HG02759 (cell line): ENCODE measurements around the gene JAKMIP3.

ENCODE experiments used
- ATAC-seq: cut with Tn5 transposase; IDR thresholded peaks from one replicate; pipeline ENCODE4 v1.9.1; 2021; ENCODE audit warnings: mild to moderate bottlenecking, moderate library complexity; ENCODE audit not compliant: unreplicated experiment

The JAKMIP3 gene

GRCh38 chr10:132043861-132044695, 21.7 kb upstream of the JAKMIP3 start:
- ATAC-seq: no peak

- ATAC-seq: no peak
Measured at GRCh38 chr10:132044803-132045202, 20.9 kb upstream of the JAKMIP3 start.

GRCh38 chr10:132045324-132045723, 20.4 kb upstream of the JAKMIP3 start:
- no peak for ATAC-seq

GRCh38 chr10:132047575-132048293, 18.0 kb upstream of the JAKMIP3 start:
- no peak for ATAC-seq

GRCh38 chr10:132048294-132048667, 17.5 kb upstream of the JAKMIP3 start:
- ATAC-seq: no peak

- no peak for ATAC-seq
Measured at GRCh38 chr10:132050191-132050590, 15.6 kb upstream of the JAKMIP3 start.

GRCh38 chr10:132052124-132052523, 13.6 kb upstream of the JAKMIP3 start:
- ATAC-seq: no peak

GRCh38 chr10:132054564-132054963, 11.2 kb upstream of the JAKMIP3 start:
- ATAC-seq: no peak

- no peak for ATAC-seq
Measured at GRCh38 chr10:132055616-132056015, 10.1 kb upstream of the JAKMIP3 start.

GRCh38 chr10:132056663-132057062, 9.1 kb upstream of the JAKMIP3 start:
- ATAC-seq: no peak

GRCh38 chr10:132057191-132057681, 8.5 kb upstream of the JAKMIP3 start:
- ATAC-seq: no peak

- ATAC-seq: peak; percentile 78
Measured at GRCh38 chr10:132058111-132058745, 7.5 kb upstream of the JAKMIP3 start.

GRCh38 chr10:132058793-132059759, 6.7 kb upstream of the JAKMIP3 start:
- ATAC-seq: no peak

- ATAC-seq: no peak
Measured at GRCh38 chr10:132059760-132060508, 5.8 kb upstream of the JAKMIP3 start.

- no peak for ATAC-seq
Measured at GRCh38 chr10:132061030-132061429, 4.7 kb upstream of the JAKMIP3 start.

GRCh38 chr10:132061465-132061864, 4.3 kb upstream of the JAKMIP3 start:
- ATAC-seq: no peak

GRCh38 chr10:132062116-132062515, 3.6 kb upstream of the JAKMIP3 start:
- no peak for ATAC-seq

GRCh38 chr10:132062641-132063390, 2.9 kb upstream of the JAKMIP3 start:
- no peak for ATAC-seq

GRCh38 chr10:132063432-132063831, 2.3 kb upstream of the JAKMIP3 start:
- ATAC-seq: no peak
